GM23338 (cell line): Measurements from ENCODE around the gene KRTAP2-4. TPM values are rescaled to one million over a fixed set of nuclear protein-coding genes. Genes with fewer than 3 reads are reported as not detected.

Experiments
- ATAC-seq: fragments of 200-7000 bp; cut with Tn5 transposase; 3 replicates; pipeline ENCODE4 v1.9.1; 2020
- DNase-seq: peaks from one replicate; pipeline ENCODE4 v3.0.0-alpha.2; 2015; ENCODE audit warnings: low spot score
- H2AFZ ChIP-seq: fragments of 200-600 bp; sonication (generic); 2 replicates; pipeline ENCODE4 v1.8.0; 2016; ENCODE audit warnings: antibody characterized with exemption, mild to moderate bottlenecking, moderate library complexity
- H3F3A ChIP-seq: fragments of 200-600 bp; sonication (generic); replicated peaks from 2 replicates; pipeline ENCODE4 v1.8.0; 2017; ENCODE audit warnings: antibody characterized with exemption, mixed run types, low read depth
- H3K27ac ChIP-seq: fragments of 200-600 bp; sonication (generic); 2 replicates; pipeline ENCODE4 v1.6.1; 2016; ENCODE audit warnings: low read depth
- H3K27me3 ChIP-seq: fragments of 200-600 bp; sonication (generic); 2 replicates; pipeline ENCODE4 v1.8.0; 2016; ENCODE audit warnings: mild to moderate bottlenecking, mixed run types, moderate library complexity; ENCODE audit not compliant: insufficient read depth
- H3K36me3 ChIP-seq: fragments of 200-600 bp; sonication (generic); 2 replicates; pipeline ENCODE4 v1.8.0; 2016; ENCODE audit warnings: mild to moderate bottlenecking; ENCODE audit not compliant: insufficient read depth
- H3K4me1 ChIP-seq: fragments of 200-600 bp; sonication (generic); 2 replicates; pipeline ENCODE4 v1.8.0; 2016; ENCODE audit warnings: mild to moderate bottlenecking, moderate library complexity; ENCODE audit not compliant: insufficient read depth
- H3K4me2 ChIP-seq: fragments of 200-600 bp; sonication (generic); 2 replicates; pipeline ENCODE4 v1.7.1; 2017; ENCODE audit warnings: mixed run types
- H3K4me3 ChIP-seq: fragments of 200-600 bp; sonication (generic); 2 replicates; pipeline ENCODE4 v1.6.1; 2016; ENCODE audit warnings: mixed run types
- H3K79me2 ChIP-seq: fragments of 200-600 bp; sonication (generic); replicated peaks from 2 replicates; pipeline ENCODE4 v1.8.0; 2017; ENCODE audit warnings: mild to moderate bottlenecking; ENCODE audit not compliant: insufficient read depth
- H3K9me2 ChIP-seq: fragments of 200-600 bp; sonication (generic); 2 replicates; pipeline ENCODE4 v1.8.0; 2017; ENCODE audit not compliant: insufficient read depth
- H4K20me1 ChIP-seq: fragments of 200-600 bp; sonication (generic); replicated peaks from 2 replicates; pipeline ENCODE4 v1.8.0; 2017; ENCODE audit warnings: mild to moderate bottlenecking; ENCODE audit not compliant: insufficient read depth
- H3K27ac Mint-ChIP-seq: 2 replicates; pipeline ENCODE4 v1.8.0; 2020; ENCODE audit warnings: inconsistent platforms, mild to moderate bottlenecking, moderate library complexity, mixed read lengths
- H3K27me3 Mint-ChIP-seq: 3 replicates; pipeline ENCODE4 v1.8.0; 2022; ENCODE audit warnings: low read depth, mild to moderate bottlenecking, moderate library complexity, mixed read lengths, inconsistent platforms; ENCODE audit not compliant: insufficient read depth, poor library complexity
- H3K36me3 Mint-ChIP-seq: 3 replicates; pipeline ENCODE4 v1.8.0; 2021; ENCODE audit warnings: low read depth, mild to moderate bottlenecking, inconsistent platforms, moderate library complexity, mixed read lengths
- H3K4me1 Mint-ChIP-seq: 3 replicates; pipeline ENCODE4 v1.8.0; 2020; ENCODE audit warnings: mild to moderate bottlenecking, inconsistent platforms, mixed read lengths
- H3K4me3 Mint-ChIP-seq: 3 replicates; pipeline ENCODE4 v1.8.0; 2021; ENCODE audit warnings: moderate library complexity, mild to moderate bottlenecking, inconsistent platforms, mixed read lengths
- H3K9me3 Mint-ChIP-seq: 3 replicates; pipeline ENCODE4 v1.8.0; 2020; ENCODE audit warnings: moderate library complexity, mild to moderate bottlenecking, inconsistent platforms, mixed read lengths
- CREB1 ChIP-seq: fragments of 250-450 bp; sonication (Bioruptor Pico); IDR thresholded peaks from 2 replicates; pipeline ENCODE4 v1.5.0; 2020; ENCODE audit warnings: low read depth, mild to moderate bottlenecking, moderate library complexity
- CTCF ChIP-seq, 2 experiments: fragments of 200-600 bp in 1 of 2; sonication (generic) in 1 of 2; conservative IDR thresholded peaks; 2 replicates each; pipeline versions ENCODE4 v1.5.1 to v1.6.1; 2016 to 2017; ENCODE audit warnings: antibody characterized with exemption in 2 of 2, low read depth in 2 of 2, mild to moderate bottlenecking in 2 of 2, moderate library complexity in 1 of 2
- ETS1 ChIP-seq: IDR thresholded peaks from 2 replicates; pipeline ENCODE4 v1.6.1; 2016; ENCODE audit warnings: antibody characterized with exemption
- EZH2 ChIP-seq: fragments of 200-600 bp; sonication (generic); IDR thresholded peaks from one replicate; pipeline ENCODE4 v1.8.0; 2017; ENCODE audit warnings: antibody characterized with exemption, mild to moderate bottlenecking, low read depth; ENCODE audit not compliant: unreplicated experiment
- JUNB ChIP-seq: IDR thresholded peaks from one replicate; pipeline ENCODE4 v1.6.1; 2016; ENCODE audit warnings: antibody characterized with exemption; ENCODE audit not compliant: unreplicated experiment
- NANOG ChIP-seq: IDR thresholded peaks from 2 replicates; pipeline ENCODE4 v1.6.1; 2016; ENCODE audit warnings: antibody characterized with exemption, borderline replicate concordance
- REST ChIP-seq: IDR thresholded peaks from one replicate; pipeline ENCODE4 v1.6.1; 2018; ENCODE audit warnings: antibody characterized with exemption; ENCODE audit not compliant: unreplicated experiment
- STAT1 ChIP-seq: IDR thresholded peaks from one replicate; pipeline ENCODE4 v1.6.1; 2016; ENCODE audit warnings: antibody characterized with exemption; ENCODE audit not compliant: unreplicated experiment
- ZNF114 ChIP-seq: fragments of 250-450 bp; sonication (Bioruptor Pico); IDR thresholded peaks from 2 replicates; pipeline ENCODE4 v1.5.0; 2020; ENCODE audit warnings: mild to moderate bottlenecking, moderate library complexity
- polyA plus RNA-seq: library from polyadenylated mRNA; unstranded; fragments of >200 nt; fragmentation: Nextera tagmentation; extraction: Ambion mirVana; gene quantifications from 2 replicates; pipeline ENCODE4 v1.2.1, GENCODE V29; 2016
- total RNA-seq: library from RNA; depleted of rRNA; stranded (reverse); fragments of >200 nt; shearing (Covaris generic); gene quantifications from 2 replicates; pipeline ENCODE4 v1.2.3, GENCODE V29; 2014

The KRTAP2-4 gene
- total and polyA plus RNA-seq, 2 experiments from 2014 or later, result not detected

DNA sequence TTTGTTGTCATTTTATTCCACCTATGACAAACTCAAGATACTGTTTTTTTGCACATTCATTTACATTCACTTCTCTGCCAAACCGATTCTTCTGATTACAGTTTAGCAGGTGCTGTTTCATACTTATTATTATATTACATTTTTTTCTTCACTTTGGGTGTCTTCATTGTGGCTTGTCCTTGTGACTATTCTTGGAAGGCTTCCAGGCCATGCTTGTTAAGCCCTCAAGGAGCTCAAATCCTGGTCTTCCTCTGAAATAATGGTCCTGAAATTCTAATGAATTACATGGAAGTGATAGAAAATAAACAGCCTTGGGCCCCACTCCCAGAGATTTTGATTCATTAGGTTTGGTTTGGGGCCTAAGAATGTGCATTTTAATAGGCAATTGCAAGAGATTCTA is 1.4 kb downstream of the KRTAP2-4 start (continued):
- TF ChIP-seq CTCF (conservative IDR thresholded peaks at IDR 0.05; ENCODE audit: low read depth in 2 of 2), result no peak

DNA sequence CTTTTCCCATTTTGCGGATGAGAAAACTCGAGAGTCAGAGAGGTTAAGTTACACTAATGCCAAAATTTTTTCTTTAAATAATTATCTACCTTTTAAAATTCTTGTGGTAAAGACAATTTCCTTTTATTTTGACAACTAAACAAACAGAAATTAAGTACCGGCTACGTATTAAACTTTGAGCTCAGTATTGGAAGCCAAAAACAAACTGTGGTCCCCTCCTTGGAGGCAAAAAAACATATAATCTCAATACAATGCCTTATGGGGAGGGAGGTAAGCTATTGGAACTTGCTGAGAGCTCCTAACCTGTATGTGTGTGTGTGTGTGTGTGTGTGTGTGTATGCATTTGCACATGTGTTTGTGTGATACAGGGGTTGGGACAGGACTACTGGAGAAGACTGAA is 2.2 kb downstream of the KRTAP2-4 start:
- Mint-ChIP-seq H3K9me3 (no peaks in the 10 kb centered on the region), H3K27ac (no peak overlapping the region), H3K27me3 (no peaks in the 10 kb centered on the region), H3K4me3 (no peak overlapping the region), H3K36me3 (no peaks in the 10 kb centered on the region), H3K4me1 (peaks cover 4% of the 10 kb centered on the region)
- Histone ChIP-seq H3K4me1 (0 out of 2 replicates have a peak, but pooled peaks cover 6% of the 10 kb centered on the region), H3K36me3 (no peaks in the 10 kb centered on the region), H4K20me1 (no peaks in the 10 kb centered on the region), H3K27ac (no peak overlapping the region), H3K4me2 (no peak overlapping the region), H3F3A (no peaks in the 10 kb centered on the region), H3K9me2 (no peaks in the 10 kb centered on the region; the same call in none of the 2 replicates), H3K79me2 (no peaks in the 10 kb centered on the region), H3K27me3 (no peaks in the 10 kb centered on the region), H3K4me3 (no peak overlapping the region), H2AFZ (no peak overlapping the region)
- ATAC-seq (no peak), DNase-seq (no peak)
- no peak for TF ChIP-seq NANOG
- TF ChIP-seq REST, result no peak
- TF ChIP-seq STAT1, result no peak
- TF ChIP-seq ETS1, result no peak
- no peak for TF ChIP-seq EZH2
- no peak for TF ChIP-seq JUNB
- TF ChIP-seq CREB1 (CRISPR knock-in tag), result no peak
- no peak for TF ChIP-seq ZNF114 (CRISPR knock-in tag)
